Measurements from ENCODE around the gene CDC42EP4. TPM values are rescaled to one million over a fixed set of nuclear protein-coding genes. Genes with fewer than 3 reads are reported as not detected.

The CDC42EP4 gene
- total and polyA plus RNA-seq, 9 of the 15 experiments (the other 6 are each of a cell fraction or from before 2014, with no cell fraction given), result 0.65 to 20.8 (median 12.3) TPM

- no peaks in the 10 kb centered on the region for H4K20me1 ChIP-seq (replicated peaks; ENCODE audit: control insufficient read depth, insufficient read depth, low read length)
- intact Hi-C loops (cut with micrococcal nuclease) (no loop called here), in situ Hi-C loops (cut with MboI) (no loop called here)
- peaks cover 2 to 6% of the 10 kb centered on the region in 2 experiments; a peak in 2 of 5 replicates for H3K27me3 ChIP-seq (ENCODE audit: control insufficient read depth in 2 of 2, insufficient read depth in 2 of 2, low read length in 2 of 2)
- 22% methylated on average over 14 of the region's 14 CpGs for WGBS (ENCODE audit: insufficient coverage, low coverage, missing lambda C conversion rate)
- no peak overlapping the region for H3K4me3 ChIP-seq
- peak; percentile 15 for FAIRE-seq
- TF ChIP-seq ETV6 (IDR thresholded peaks at IDR 0.05; ENCODE audit: borderline replicate concordance in 1 of 2, low read depth in 2 of 2, low read length in 1 of 2) (no peak), ETV6 (CRISPR knock-in tag; IDR thresholded peaks at IDR 0.05; ENCODE audit: borderline replicate concordance) (no peak), NFIC (IDR thresholded peaks at IDR 0.05) (peak; percentile 64), ZNF512 (tag; IDR thresholded peaks at IDR 0.05) (no peak), MYC (IDR thresholded peaks at IDR 0.05; ENCODE audit: low read depth, low read length) (no peak), MYC (CRISPR knock-in tag; IDR thresholded peaks at IDR 0.05; ENCODE audit: borderline replicate concordance, low read depth) (no peak), KDM1A (IDR thresholded peaks at IDR 0.05) (0 out of 4 replicates have a peak, but pooled peaks of 1 of the 2 experiments have one; percentile 9)
- TF ChIP-seq, protein P1, sequence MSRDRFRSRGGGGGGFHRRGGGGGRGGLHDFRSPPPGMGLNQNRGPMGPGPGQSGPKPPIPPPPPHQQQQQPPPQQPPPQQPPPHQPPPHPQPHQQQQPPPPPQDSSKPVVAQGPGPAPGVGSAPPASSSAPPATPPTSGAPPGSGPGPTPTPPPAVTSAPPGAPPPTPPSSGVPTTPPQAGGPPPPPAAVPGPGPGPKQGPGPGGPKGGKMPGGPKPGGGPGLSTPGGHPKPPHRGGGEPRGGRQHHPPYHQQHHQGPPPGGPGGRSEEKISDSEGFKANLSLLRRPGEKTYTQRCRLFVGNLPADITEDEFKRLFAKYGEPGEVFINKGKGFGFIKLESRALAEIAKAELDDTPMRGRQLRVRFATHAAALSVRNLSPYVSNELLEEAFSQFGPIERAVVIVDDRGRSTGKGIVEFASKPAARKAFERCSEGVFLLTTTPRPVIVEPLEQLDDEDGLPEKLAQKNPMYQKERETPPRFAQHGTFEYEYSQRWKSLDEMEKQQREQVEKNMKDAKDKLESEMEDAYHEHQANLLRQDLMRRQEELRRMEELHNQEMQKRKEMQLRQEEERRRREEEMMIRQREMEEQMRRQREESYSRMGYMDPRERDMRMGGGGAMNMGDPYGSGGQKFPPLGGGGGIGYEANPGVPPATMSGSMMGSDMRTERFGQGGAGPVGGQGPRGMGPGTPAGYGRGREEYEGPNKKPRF (IDR thresholded peaks at IDR 0.05; ENCODE audit: low read depth, low read length), result no peak
- BruUV-seq (replicated peaks), result no TSS peak
- no peaks in the 10 kb centered on the region for H3K9me1 ChIP-seq (ENCODE audit: control insufficient read depth, insufficient read depth, low read length)
- CTCF ChIA-PET (ENCODE audit: low intra/inter-chr PET ratio), result no interaction called here
- 0 out of 3 replicates have a peak, but pooled peaks cover 2% of the 10 kb centered on the region for H3K36me3 ChIP-seq (ENCODE audit: control insufficient read depth, insufficient read depth, low read length)
- no peak for DNase-seq (ENCODE audit: extremely low read depth in 1 of 4, low spot score in 3 of 4)
- peak; percentile 21; the same call in 2 of the 3 replicates for ATAC-seq
- no peak overlapping the region for H3K27ac ChIP-seq (ENCODE audit: extremely low read depth, low read depth, low read length)
- H3K9me3 ChIP-seq (replicated peaks; ENCODE audit: control insufficient read depth, insufficient read depth, low read depth, low read length), result no peaks in the 10 kb centered on the region
- H3K79me2 ChIP-seq (ENCODE audit: control insufficient read depth, insufficient read depth, low read length), result no peaks in the 10 kb centered on the region
- peak overlapping the region in 1 of 2 experiments; percentile 65; a peak in 1 of 4 replicates for H3K9ac ChIP-seq (ENCODE audit: insufficient read depth in 1 of 2, low read depth in 2 of 2, low read length in 2 of 2)
- H3K4me2 ChIP-seq (ENCODE audit: insufficient read depth, low read length), result no peak overlapping the region
- POLR2A ChIA-PET, result interaction anchor here (0.7 to 1.2 kb wide), 3 partner anchors 20 to 219 kb away, joined by 3 to 5 read pairs (median 5); no protein-coding TSS in a partner anchor
- peaks cover 0 to 11% of the 10 kb centered on the region in 2 experiments; a peak in 3 of 5 replicates for H3K4me1 ChIP-seq (replicated peaks in 1 of 2; ENCODE audit: control insufficient read depth in 2 of 2, insufficient read depth in 2 of 2, low read length in 2 of 2)
- H2AFZ ChIP-seq (ENCODE audit: low read depth, low read length), result no peak overlapping the region
Observed at GRCh38 chr17:73278465-73279453, 33.0 kb downstream of the CDC42EP4 start.
